Kidney (tissue), 14 donors: ENCODE results near the gene SNRK. TPM values are rescaled to one million over a fixed set of nuclear protein-coding genes. Genes with fewer than 3 reads are reported as not detected.

ENCODE experiments used
- DNase-seq, 5 donors: peaks; one replicate each; pipeline ENCODE4 v3.0.0-alpha.2; 2013 to 2020
- FAIRE-seq: peaks from 2 replicates; lab custom pipeline; 2012; peaks lifted over from hg19 to GRCh38; lab: Jason Lieb, UNC
- H3K27ac ChIP-seq, 2 donors: one replicate each; pipeline ENCODE4 v1.7.0; 2013; ENCODE audit warnings: low read depth in 2 of 2, low read length in 2 of 2, inconsistent platforms in 1 of 2
- H3K27me3 ChIP-seq: one replicate; pipeline ENCODE4 v1.7.1; 2013; ENCODE audit warnings: low read length, inconsistent platforms; ENCODE audit not compliant: control insufficient read depth, insufficient read depth
- H3K36me3 ChIP-seq, 3 donors: one replicate each; pipeline versions ENCODE4 v1.7.0 to v1.7.1; 2013; ENCODE audit warnings: low read length in 3 of 3, control low read depth in 1 of 3, inconsistent platforms in 1 of 3; ENCODE audit not compliant: insufficient read depth in 3 of 3, control insufficient read depth in 2 of 3
- H3K4me1 ChIP-seq, 3 donors: one replicate each; pipeline versions ENCODE4 v1.7.0 to v1.7.1; 2013; ENCODE audit warnings: low read length in 3 of 3, inconsistent platforms in 1 of 3, low read depth in 1 of 3; ENCODE audit not compliant: control insufficient read depth in 2 of 3, insufficient read depth in 2 of 3
- H3K4me3 ChIP-seq, 3 donors: one replicate each; pipeline versions ENCODE4 v1.7.0 to v1.8.1; 2013; ENCODE audit warnings: low read length in 3 of 3, control low read depth in 1 of 3, inconsistent platforms in 1 of 3
- H3K9ac ChIP-seq, 3 donors: one replicate each; pipeline versions ENCODE4 v1.7.0 to v1.7.1; 2013; ENCODE audit warnings: low read length in 3 of 3, control low read depth in 1 of 3, inconsistent platforms in 1 of 3
- H3K9me3 ChIP-seq, 3 donors: one replicate each; pipeline versions ENCODE4 v1.7.0 to v1.7.1; 2013; ENCODE audit warnings: low read length in 3 of 3, control low read depth in 1 of 3, inconsistent platforms in 1 of 3; ENCODE audit not compliant: control insufficient read depth in 2 of 3, insufficient read depth in 1 of 3
- intact Hi-C: fragments of 100-400 bp; cut with DNase I; formaldehyde crosslinking; loops from one replicate; pipeline ENCODE4 v1.11.1; 2022
- polyA plus RNA-seq: library from polyadenylated mRNA; stranded (reverse); fragments of 350-450 nt; fragmentation: Illumina TruSeq; extraction: RNeasy Lipid Tissue Mini Kit (QIAGEN cat#74804); gene quantifications from one replicate; pipeline ENCODE4 v1.2.3, GENCODE V29; 2014; ENCODE audit warnings: low read depth, low replicate concordance; ENCODE audit not compliant: insufficient read depth
- total RNA-seq: library from RNA; stranded (reverse); fragmentation: NEBNext Ultra II Directional; extraction: Animal tissue kit (Norgen Biotek cat#: 25700); gene quantifications from one replicate; pipeline ENCODE4 v1.2.1, GENCODE V29; 2021
- TF ChIP-seq, protein P1 (sequence below): IDR thresholded peaks from 3 replicates; pipeline ENCODE4 v1.5.1; 2012; ENCODE audit warnings: mild to moderate bottlenecking, moderate library complexity, borderline replicate concordance; ENCODE audit not compliant: insufficient read depth; ENCODE audit errors: extremely low read depth
- donor health status: control.
- donor health status: control.
- donor health status: control.
- donor health status: control.
- donor health status: control.
- donor health status: DM: yes; HTN: yes; CAD: no.
- donor health status: Normal renal cell carcinoma (clear cell type).

SNRK gene
- total and polyA plus RNA-seq, 2 donors from 2014 or later = 15.6 to 62.3 TPM

DNA sequence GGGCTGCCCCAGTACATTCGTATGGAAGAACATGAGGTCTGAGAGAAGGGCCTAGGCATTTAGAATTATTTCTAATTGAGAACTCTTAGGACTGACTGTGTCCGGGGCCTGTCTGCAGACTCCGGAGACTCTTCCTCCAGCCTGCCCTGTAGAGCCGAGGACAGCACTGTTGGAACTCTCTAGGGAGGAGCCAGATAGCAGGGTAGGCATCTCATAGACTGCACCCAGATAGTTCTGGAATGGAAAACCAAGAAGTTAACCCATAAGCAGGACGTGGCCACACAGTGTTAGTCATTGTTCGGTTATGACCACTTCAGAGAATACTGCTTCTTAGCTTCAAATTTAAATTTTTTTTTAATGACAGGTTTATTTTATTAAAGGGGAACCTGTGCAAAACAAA, 59.5 kb downstream of the SNRK start:
- H3K27me3 ChIP-seq = no peaks in the 10 kb centered on the region
- peaks cover 10 to 75% (median 19%) of the 10 kb centered on the region in 3 donors for H3K36me3 ChIP-seq
- H3K9ac ChIP-seq = no peak overlapping the region
- TF ChIP-seq, protein P1, sequence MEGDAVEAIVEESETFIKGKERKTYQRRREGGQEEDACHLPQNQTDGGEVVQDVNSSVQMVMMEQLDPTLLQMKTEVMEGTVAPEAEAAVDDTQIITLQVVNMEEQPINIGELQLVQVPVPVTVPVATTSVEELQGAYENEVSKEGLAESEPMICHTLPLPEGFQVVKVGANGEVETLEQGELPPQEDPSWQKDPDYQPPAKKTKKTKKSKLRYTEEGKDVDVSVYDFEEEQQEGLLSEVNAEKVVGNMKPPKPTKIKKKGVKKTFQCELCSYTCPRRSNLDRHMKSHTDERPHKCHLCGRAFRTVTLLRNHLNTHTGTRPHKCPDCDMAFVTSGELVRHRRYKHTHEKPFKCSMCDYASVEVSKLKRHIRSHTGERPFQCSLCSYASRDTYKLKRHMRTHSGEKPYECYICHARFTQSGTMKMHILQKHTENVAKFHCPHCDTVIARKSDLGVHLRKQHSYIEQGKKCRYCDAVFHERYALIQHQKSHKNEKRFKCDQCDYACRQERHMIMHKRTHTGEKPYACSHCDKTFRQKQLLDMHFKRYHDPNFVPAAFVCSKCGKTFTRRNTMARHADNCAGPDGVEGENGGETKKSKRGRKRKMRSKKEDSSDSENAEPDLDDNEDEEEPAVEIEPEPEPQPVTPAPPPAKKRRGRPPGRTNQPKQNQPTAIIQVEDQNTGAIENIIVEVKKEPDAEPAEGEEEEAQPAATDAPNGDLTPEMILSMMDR = no peak
- no peak overlapping the region for H3K4me3 ChIP-seq
- DNase-seq (peak in 1 of 5 donors; percentile 26), FAIRE-seq (no peak)
- no peak overlapping the region for H3K27ac ChIP-seq
- H3K9me3 ChIP-seq = no peaks in the 10 kb centered on the region
- intact Hi-C loops = no loop called here
- H3K4me1 ChIP-seq = peaks cover 0 to 3% (median 2%) of the 10 kb centered on the region in 3 donors

DNA sequence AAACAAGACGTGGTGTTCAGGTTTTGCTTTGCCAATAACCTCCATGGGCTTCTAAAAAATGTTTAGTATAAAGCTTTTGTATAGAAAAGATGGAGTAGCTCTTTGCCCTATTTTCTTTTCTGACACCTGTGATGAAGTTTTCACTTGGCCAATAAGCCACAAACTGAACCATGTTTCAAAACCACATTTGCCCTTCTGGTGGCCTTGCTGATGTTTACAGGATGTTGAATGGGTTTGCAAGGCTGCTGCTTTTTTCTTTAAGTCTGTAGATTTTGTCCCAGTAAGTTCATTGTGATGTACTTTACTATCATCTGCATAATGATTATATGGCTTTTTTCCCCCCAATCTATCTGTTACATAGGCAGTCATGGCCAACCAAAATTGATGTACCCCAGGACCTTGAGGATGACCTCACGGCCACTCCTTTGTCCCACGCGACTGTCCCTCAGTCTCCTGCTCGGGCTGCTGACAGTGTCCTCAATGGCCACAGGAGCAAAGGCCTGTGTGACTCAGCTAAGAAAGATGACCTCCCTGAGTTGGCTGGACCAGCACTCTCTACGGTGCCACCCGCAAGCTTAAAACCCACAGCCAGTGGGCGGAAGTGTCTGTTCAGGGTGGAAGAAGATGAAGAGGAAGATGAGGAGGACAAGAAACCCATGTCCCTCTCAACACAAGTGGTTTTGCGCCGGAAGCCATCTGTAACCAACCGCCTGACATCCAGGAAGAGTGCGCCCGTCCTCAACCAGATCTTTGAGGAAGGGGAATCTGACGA, 60.8 kb downstream of the SNRK start:
- TF ChIP-seq, protein P1 = no peak
- Histone ChIP-seq H3K4me3 (no peak overlapping the region), H3K9ac (no peak overlapping the region), H3K36me3 (peaks cover 7 to 66% (median 19%) of the 10 kb centered on the region in 3 donors), H3K27me3 (no peaks in the 10 kb centered on the region), H3K27ac (no peak overlapping the region), H3K4me1 (peaks cover 0 to 3% (median 2%) of the 10 kb centered on the region in 3 donors), H3K9me3 (no peaks in the 10 kb centered on the region)
- DNase-seq = no peak
- intact Hi-C loops = no loop called here
- no peak for FAIRE-seq

DNA sequence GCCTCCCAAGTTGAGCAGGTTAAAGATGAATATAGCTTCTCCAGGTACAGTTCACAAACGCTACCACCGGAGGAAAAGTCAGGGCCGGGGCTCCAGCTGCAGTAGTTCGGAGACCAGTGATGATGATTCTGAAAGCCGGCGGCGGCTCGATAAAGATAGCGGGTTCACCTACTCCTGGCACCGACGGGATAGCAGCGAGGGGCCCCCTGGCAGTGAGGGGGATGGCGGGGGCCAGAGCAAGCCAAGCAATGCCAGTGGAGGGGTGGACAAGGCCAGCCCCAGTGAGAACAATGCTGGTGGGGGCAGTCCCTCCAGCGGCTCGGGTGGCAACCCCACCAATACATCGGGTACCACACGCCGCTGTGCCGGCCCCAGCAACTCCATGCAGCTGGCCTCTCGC, 61.4 kb downstream of the SNRK start:
- Histone ChIP-seq H3K27me3 (no peaks in the 10 kb centered on the region), H3K27ac (no peak overlapping the region), H3K9me3 (no peaks in the 10 kb centered on the region), H3K4me1 (peaks cover 0 to 3% (median 2%) of the 10 kb centered on the region in 3 donors), H3K36me3 (peaks cover 6 to 60% (median 19%) of the 10 kb centered on the region in 3 donors), H3K9ac (no peak overlapping the region), H3K4me3 (no peak overlapping the region)
- TF ChIP-seq, protein P1 = no peak
- FAIRE-seq (no peak), DNase-seq (peak in 1 of 5 donors; percentile 67)
- intact Hi-C loops = no loop called here
